Activated CD8-positive, alpha-beta memory T cell treated with anti-CD3 and anti-CD28 coated beads for 48 hours (primary cell): ENCODE measurements around the gene DDI2.
"Not testable (repeated sequence)": the region's sequence is repeated elsewhere in the genome, so short reads cannot be mapped to it uniquely, and the experiment has no call there.

Experiments used
- DNase-seq, 3 experiments: peaks; one replicate each; pipeline ENCODE4 v3.0.0-alpha.2; 2020; ENCODE audit warnings: low read depth in 2 of 3, low spot score in 2 of 3

DDI2 gene

GRCh38 chr1:15676688-15677661, 59.7 kb downstream of the DDI2 start:
- DNase-seq, result no peak

GRCh38 chr1:15678578-15678977, 61.3 kb downstream of the DDI2 start:
- no peak for DNase-seq

GRCh38 chr1:15680131-15680530, 62.9 kb downstream of the DDI2 start:
- no peak for DNase-seq

GRCh38 chr1:15680561-15681348, 63.5 kb downstream of the DDI2 start:
- no peak for DNase-seq

- no peak for DNase-seq
These were observed 64.4 kb downstream of the DDI2 start for GRCh38 chr1:15681349-15682292.

GRCh38 chr1:15682936-15683341, 65.7 kb downstream of the DDI2 start:
- DNase-seq, result no peak

GRCh38 chr1:15683345-15684039, 66.2 kb downstream of the DDI2 start:
- no peak for DNase-seq

- no peak for DNase-seq
These were observed 66.8 kb downstream of the DDI2 start, which contains the start of gene PLEKHM2 for GRCh38 chr1:15684042-15684461. PLEKHM2 (plus strand) TSS chr1:15684320; CDS start chr1:15684559, 239 bp downstream.

- DNase-seq, result peak in 1 of 3 experiments; percentile 10
These were observed 67.4 kb downstream of the DDI2 start for GRCh38 chr1:15684468-15685291.

- no peak for DNase-seq
These were observed 68.6 kb downstream of the DDI2 start for GRCh38 chr1:15685820-15686219.

GRCh38 chr1:15687446-15687845, 70.2 kb downstream of the DDI2 start:
- DNase-seq, result no peak

GRCh38 chr1:15690317-15690716, 73.1 kb downstream of the DDI2 start:
- no peak for DNase-seq

GRCh38 chr1:15691434-15692032, 74.3 kb downstream of the DDI2 start:
- no peak for DNase-seq

- no peak for DNase-seq
These were observed 74.9 kb downstream of the DDI2 start for GRCh38 chr1:15692121-15692682.

GRCh38 chr1:15693371-15693770, 76.1 kb downstream of the DDI2 start:
- no peak for DNase-seq

- no peak for DNase-seq
These were observed 79.8 kb downstream of the DDI2 start for GRCh38 chr1:15696956-15697521.

GRCh38 chr1:15698201-15698600, 80.9 kb downstream of the DDI2 start:
- DNase-seq, result no peak

GRCh38 chr1:15699321-15699720, 82.1 kb downstream of the DDI2 start:
- DNase-seq, result not testable (repeated sequence)
